GM18858 (cell line): Measurements from ENCODE around the gene EBPL.
A peak's percentile ranks its signal among the peaks of the same experiment; 100 is the strongest.
"Not testable (repeated sequence)": the region's sequence is repeated elsewhere in the genome, so short reads cannot be mapped to it uniquely, and the experiment has no call there.

ENCODE experiments used
- ATAC-seq: cut with Tn5 transposase; IDR thresholded peaks from one replicate; pipeline ENCODE4 v1.9.1; 2021; ENCODE audit not compliant: unreplicated experiment

EBPL gene

DNA sequence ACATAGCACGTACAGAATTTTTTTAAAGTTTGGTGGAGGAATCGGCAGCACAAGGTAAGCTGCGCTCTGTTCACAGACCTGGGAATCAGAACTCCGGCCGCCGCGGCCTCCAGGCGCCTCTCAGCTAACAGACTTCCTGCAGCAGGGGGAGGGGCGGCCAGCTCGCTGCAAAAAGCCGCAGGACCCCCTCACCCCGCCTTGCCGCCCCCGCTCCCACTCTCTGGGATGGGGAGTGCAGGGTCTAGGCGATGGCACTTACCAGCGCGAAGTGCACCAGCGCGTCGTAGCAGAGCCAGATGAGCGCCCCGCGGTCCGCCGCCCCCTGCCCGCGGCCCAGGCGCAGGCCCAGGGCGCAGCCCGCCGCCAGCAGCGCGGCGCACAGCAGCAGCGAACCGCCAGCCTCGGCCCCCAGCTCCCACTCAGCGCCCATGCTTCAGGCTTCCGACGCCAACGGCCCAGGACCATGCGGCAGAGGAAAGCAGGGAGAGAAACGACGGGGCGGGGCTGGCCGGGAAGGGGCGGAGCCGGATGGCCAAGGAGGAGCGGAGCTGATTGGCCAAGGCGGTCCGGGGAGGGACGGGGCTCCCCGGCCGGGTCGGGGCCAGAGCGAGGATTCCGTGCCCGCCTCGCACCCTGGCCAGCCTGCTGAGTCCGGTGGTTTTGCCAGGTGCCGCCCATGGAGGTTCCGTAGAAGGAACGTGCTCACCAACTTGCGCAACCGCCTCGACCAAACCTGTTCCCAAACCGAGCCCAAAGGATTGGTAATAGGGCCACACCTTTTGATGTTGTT, at the start of gene EBPL:
Gene EBPL, minus strand, starts transcription at position 492 of the 790 bp plus-strand sequence. Its CDS starts 62 bp downstream, at position 430.
- peak; percentile 88 for ATAC-seq

GRCh38 chr13:49740870-49741269, 49.6 kb upstream of the EBPL start:
- ATAC-seq = no peak

- ATAC-seq = no peak
These were observed 48.4 kb upstream of the EBPL start for GRCh38 chr13:49739498-49740187.

DNA sequence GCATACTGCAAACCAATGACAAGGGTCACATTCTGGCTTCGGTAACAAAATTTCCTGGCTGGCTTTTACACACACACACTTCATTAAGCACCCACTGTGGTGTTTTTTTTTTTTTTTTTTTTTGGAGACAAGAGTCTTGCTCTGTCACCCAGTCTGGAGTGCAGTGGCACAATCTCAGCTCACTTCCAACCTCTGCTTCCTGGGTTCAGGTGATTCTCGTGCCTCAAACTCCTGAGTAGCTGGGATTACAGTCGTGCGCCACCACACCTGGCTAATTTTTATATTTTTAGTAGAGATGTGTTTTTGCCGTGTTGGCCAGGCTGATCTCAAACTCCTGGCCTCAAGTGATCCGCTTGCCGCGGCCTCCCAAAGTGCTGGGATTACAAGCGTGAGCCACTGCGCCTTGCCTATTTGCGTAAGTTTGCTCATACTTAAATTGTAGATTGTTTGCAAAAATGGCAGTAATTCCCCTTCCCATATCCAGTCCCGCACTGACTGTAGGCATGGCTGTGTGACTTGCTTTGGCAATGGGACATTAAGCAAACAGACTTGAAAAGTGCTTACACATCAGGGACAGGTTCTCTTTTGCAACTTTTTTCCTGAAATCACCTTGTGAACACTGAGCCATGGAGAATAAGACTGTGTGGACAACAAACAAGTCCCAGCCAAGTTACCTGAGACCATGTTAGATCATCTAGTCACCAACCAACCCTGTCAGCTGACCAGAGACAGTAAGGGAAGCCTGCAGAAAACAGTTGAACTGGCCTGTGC, 42.1 kb upstream of the EBPL start:
- ATAC-seq = no peak

- ATAC-seq = no peak
These were observed 40.5 kb upstream of the EBPL start for GRCh38 chr13:49731766-49732165.

DNA sequence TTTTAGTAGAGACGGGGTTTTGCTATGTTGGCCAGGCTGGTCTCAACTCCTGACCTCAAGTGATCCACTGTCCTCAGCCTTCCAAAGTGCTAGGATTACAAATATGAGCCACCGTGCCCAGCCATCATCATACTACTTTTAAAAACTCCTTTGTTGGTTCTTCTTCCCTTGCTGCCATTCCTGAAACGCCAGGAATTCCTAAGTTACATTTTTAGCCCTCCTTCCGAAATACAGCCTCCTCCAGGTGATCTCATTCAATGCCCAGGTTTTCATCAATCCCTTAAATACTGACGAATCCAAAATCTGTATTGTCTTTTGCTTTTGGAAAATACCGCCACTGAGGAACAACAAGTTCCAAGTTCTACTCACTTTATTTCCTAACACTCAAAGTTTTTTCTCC, 25.3 kb upstream of the EBPL start:
- ATAC-seq = no peak

DNA sequence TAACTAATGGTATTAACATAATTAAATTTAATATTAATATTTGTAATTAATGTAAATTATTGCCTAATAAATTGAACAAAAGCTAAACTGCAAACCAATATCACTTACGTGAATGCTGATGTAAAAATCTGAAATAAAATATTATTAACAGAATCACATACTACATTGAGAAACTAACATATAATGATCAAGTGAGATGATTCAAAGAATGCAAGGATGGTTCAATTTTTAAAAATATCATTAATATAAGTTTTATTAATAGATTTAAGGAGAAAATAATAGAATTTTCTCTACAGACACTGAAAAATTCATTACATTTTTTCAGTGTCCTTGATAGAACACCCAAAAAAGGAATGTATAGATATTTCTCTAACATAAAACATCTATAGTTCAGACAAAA, 23.5 kb upstream of the EBPL start:
- ATAC-seq = no peak

- ATAC-seq = no peak
These were observed 20.1 kb upstream of the EBPL start for GRCh38 chr13:49711218-49711863.

GRCh38 chr13:49704264-49704663, 13.0 kb upstream of the EBPL start:
- ATAC-seq = not testable (repeated sequence)

GRCh38 chr13:49701491-49701890, 10.2 kb upstream of the EBPL start:
- ATAC-seq = no peak

DNA sequence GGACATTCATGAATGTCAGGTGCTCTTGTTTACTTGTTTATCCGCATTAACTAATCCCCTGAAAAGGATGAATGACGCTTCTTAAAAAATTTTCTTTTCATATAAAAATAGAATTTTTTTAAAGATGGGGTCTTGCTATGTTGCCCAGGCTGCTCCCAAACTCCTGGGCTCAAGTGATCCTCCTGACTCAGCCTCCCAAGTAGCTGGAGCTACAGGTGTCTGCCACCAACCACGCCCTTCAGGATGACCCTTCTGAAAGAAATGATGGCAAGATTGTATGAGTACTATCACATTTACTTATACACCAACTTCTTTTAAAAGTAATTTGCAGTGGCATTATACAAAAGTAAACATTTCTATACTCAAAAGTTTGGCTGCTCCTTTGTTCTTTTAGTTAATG, 6.2 kb upstream of the EBPL start:
- no peak for ATAC-seq

- ATAC-seq = no peak
These were observed 3.2 kb upstream of the EBPL start for GRCh38 chr13:49694446-49694845.

GRCh38 chr13:49693877-49694276, 2.6 kb upstream of the EBPL start:
- ATAC-seq = no peak

DNA sequence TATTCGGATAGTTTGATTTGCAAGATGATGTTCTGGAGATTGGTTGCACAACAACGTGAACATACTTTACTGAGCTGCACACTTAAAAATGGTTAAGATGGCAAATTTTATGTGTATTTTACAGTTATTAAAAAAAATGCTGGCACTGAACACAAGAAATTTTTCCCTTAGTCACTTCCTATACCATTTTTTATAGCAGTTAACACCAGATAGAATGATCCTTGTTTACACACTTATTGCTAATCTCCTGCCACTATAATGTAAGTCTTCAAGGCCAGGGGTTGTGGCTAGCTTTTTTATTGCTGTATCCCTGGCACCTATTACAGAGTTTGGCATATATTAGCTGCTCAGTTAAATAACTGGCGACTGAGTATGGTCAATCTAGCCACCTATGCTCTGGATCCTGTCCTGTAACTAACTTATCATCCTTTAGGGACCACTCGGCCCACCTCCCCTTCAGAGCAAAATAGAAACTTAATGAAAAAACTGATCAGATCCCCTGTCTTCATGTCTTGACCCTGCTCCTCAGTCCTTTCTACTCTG, 2.0 kb upstream of the EBPL start:
- ATAC-seq = no peak

- peak; percentile 14 for ATAC-seq
These were observed 922 bp downstream of the EBPL start for GRCh38 chr13:49690133-49690994.

DNA sequence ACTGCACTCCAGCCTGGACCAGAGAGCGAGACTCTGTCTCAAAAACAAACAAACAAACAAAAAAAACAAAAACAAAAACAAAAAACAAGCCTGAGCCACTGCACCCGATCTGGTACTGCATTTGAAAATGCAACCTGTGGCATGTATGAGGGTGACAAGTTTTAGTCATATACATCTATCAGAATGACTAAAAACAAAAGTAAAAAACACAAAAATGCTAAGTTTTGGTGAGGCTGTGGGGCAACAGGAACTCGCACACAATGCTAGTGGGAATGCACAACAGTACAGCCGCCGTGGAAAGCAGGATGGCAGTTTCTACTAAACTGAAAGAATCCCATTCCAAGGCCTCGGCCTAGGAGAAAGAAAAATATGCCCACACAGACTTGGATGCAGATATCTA, 7.8 kb downstream of the EBPL start:
- ATAC-seq = peak; percentile 78

- ATAC-seq = no peak
These were observed 9.3 kb downstream of the EBPL start for GRCh38 chr13:49681842-49682435.

DNA sequence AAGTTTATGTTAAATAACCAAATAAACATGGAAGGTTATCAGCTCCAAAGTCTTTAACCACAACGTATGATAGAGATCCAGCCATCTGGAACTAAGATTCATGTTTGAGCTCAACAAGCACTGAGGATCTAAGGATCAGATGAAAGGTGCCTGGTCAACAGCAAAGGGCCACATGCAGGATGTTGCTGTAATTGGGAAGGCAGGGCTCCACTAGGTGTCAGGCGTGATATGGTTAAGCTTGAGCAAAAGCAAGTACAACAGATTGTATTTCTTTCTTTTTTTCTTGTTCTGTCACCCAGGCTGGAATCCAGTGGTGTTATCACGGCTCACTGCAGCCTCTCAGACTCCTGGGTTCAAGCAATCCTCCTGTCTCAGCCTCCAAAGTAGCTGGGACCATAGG, 12.0 kb downstream of the EBPL start:
- no peak for ATAC-seq

DNA sequence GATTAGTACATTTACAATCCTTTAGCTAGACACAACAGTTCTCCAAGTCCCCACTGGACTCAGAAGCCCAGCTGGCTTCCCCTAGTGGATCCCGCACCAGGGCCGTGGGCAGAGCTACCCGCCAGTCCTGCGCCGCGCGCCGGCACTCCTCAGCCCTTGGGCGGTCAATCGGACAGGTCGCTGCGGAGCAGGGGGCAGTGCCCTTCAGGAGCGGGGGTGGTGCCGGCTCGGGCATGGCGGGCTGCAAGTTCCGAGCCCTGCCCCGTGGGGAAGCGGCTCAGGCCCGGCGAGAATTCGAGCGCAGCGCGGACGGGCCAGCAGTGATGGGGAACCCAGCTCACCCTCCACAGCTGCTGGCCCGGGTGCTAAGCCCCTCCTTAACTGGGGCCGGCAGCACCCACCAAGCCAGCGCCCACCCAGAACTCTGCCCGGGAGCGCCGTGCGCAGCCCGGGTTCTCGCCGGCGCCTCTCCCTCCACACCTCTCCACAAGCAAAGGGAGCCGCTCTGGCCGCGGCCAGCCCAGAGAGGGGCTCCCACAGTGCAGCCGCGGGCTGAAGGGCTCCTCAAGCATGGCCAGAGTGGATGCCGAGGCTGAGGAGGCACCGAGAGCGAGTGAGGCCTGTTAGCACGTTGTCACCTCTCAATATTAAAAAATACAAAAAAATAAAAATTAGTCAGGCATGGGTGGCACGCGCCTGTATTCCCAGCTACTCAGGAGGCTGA, 12.9 kb downstream of the EBPL start:
- no peak for ATAC-seq
